KG1 (cell line): ENCODE data around the gene GLRX5.
A peak's percentile ranks its signal among the peaks of the same experiment; 100 is the strongest.
"Not testable (repeated sequence)": the region's sequence is repeated elsewhere in the genome, so short reads cannot be mapped to it uniquely, and the experiment has no call there.

Source experiments
- DNase-seq: peaks from one replicate; lab custom pipeline; 2025; lab: John Stamatoyannopoulos, UW

The GLRX5 gene

GRCh38 chr14:95499354-95499750 is 35.5 kb upstream of the GLRX5 start:
- DNase-seq, result no peak

GRCh38 chr14:95500201-95500681 is 34.6 kb upstream of the GLRX5 start:
- DNase-seq, result no peak

GRCh38 chr14:95500772-95501401 is 34.0 kb upstream of the GLRX5 start:
- no peak for DNase-seq

GRCh38 chr14:95502381-95502950 is 32.4 kb upstream of the GLRX5 start:
- DNase-seq, result no peak

- no peak for DNase-seq
These were observed 31.3 kb upstream of the GLRX5 start for GRCh38 chr14:95503365-95504134.

- DNase-seq, result no peak
These were observed 30.5 kb upstream of the GLRX5 start for GRCh38 chr14:95504135-95505029.

- DNase-seq, result no peak
These were observed 29.7 kb upstream of the GLRX5 start for GRCh38 chr14:95505030-95505589.

GRCh38 chr14:95507174-95507573 is 27.7 kb upstream of the GLRX5 start:
- DNase-seq, result no peak

GRCh38 chr14:95507701-95508103 is 27.1 kb upstream of the GLRX5 start:
- no peak for DNase-seq

GRCh38 chr14:95508377-95508776 is 26.5 kb upstream of the GLRX5 start:
- no peak for DNase-seq

- no peak for DNase-seq
These were observed 25.4 kb upstream of the GLRX5 start for GRCh38 chr14:95509495-95509894.

- DNase-seq, result not testable (repeated sequence)
These were observed 24.5 kb upstream of the GLRX5 start for GRCh38 chr14:95510344-95510743.

GRCh38 chr14:95510804-95511203 is 24.0 kb upstream of the GLRX5 start:
- DNase-seq, result no peak

- no peak for DNase-seq
These were observed 23.2 kb upstream of the GLRX5 start for GRCh38 chr14:95511687-95512086.

- DNase-seq, result no peak
These were observed 21.6 kb upstream of the GLRX5 start for GRCh38 chr14:95513291-95513690.

- DNase-seq, result no peak
These were observed 20.4 kb upstream of the GLRX5 start for GRCh38 chr14:95514131-95515079.

GRCh38 chr14:95515080-95515489 is 19.8 kb upstream of the GLRX5 start:
- no peak for DNase-seq

- peak; percentile 63 for DNase-seq
These were observed 19.0 kb upstream of the GLRX5 start for GRCh38 chr14:95515596-95516552.

GRCh38 chr14:95516554-95517181 is 18.2 kb upstream of the GLRX5 start, which contains the start of gene SYNE3:
SYNE3 (minus strand) TSS chr14:95516650; CDS start chr14:95475821, 40,829 bp downstream.
- DNase-seq, result no peak
